ENCODE data around the gene TPPP. TPM values are rescaled to one million over a fixed set of nuclear protein-coding genes. Genes with fewer than 3 reads are reported as not detected.

The TPPP gene
- total and polyA plus RNA-seq, 3 experiments from 2014 or later, result 0.37 to 0.79 (median 0.38) TPM

DNA sequence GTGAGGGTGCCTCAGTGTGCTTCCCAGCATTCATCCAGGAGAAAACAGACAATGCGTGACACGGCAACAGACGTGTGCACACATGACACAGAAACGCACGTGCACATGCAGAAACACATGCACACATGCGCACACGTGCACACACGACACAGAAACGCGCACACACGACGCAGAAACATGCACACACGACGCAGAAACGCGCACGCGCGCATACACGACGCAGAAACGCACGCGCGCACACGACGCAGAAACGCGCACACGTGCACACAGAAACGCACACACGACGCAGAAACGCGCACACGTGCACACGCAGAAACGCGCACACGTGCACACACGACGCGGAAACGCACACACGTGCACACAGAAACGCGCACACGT, 16.5 kb downstream of the TPPP start:
- no peaks in the 10 kb centered on the region for H3K36me3 ChIP-seq (ENCODE audit: insufficient read depth, low read length)
- Mint-ChIP-seq H3K4me3 (no peak overlapping the region), H3K4me1 (peaks cover 11 to 22% (median 11%) of the 10 kb centered on the region in 3 donors), H3K27ac (peak overlapping the region in 3 of 8 donors; percentile 48 to 90 (median 60)), H3K36me3 (no peaks in the 10 kb centered on the region), H3K9me3 (no peaks in the 10 kb centered on the region), H3K27me3 (peaks cover 0 to 7% of the 10 kb centered on the region in 2 donors)
- H3K4me3 ChIP-seq (ENCODE audit: low read length), result no peak overlapping the region
- H3K4me1 ChIP-seq (ENCODE audit: insufficient read depth, low read length), result peaks cover 22% of the 10 kb centered on the region
- POLR2A ChIA-PET, result no interaction called here
- CTCF ChIA-PET, result no interaction called here
- no peaks in the 10 kb centered on the region for H3K27me3 ChIP-seq (ENCODE audit: insufficient read depth, low read length, poor library complexity, severe bottlenecking)
- no peak overlapping the region for H3K27ac ChIP-seq (ENCODE audit: low read depth, low read length)
- no peak for DNase-seq
- H3K9me3 ChIP-seq (ENCODE audit: low read length), result no peaks in the 10 kb centered on the region

DNA sequence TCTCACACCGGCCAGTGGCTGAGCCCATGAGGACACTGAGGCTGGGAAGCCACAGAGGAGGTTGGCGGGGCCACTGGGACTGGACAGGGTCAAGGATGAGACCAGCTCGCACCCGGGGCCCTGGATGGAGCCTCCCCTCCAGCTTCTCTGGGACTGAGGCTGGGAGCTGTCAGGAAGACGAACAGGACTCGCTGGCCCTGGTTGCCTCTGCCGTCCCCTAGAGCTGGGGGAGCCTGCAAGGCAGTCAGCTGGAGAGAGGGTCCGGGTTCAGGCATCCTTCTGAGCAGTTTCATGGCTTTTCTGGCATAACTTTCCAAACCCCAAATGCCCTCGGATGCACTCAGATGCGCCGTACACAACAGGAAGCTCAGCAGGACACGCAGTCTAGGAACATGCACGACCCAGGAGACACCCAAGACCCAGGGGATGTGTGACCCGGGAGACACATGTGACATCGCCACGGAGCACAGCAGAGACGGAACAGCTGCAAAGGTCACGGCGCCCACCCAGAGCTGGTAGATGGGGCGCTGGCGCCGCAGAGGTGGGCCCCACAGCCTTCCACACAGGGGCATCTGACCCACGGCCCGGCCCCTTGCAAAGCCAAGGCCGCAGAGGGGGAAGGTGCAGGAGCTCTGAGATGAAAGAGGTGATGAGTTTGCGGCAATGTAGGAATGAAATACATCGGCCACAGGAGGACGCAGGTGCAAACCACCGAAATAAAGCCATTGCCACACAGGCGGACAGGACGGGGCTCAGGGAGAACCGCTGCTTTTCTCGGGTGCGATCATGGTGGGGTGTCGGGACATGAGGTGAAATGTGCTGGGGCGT, 17.1 kb downstream of the TPPP start:
- H3K27me3 ChIP-seq (ENCODE audit: insufficient read depth, low read length, poor library complexity, severe bottlenecking), result no peaks in the 10 kb centered on the region
- no peak overlapping the region for H3K27ac ChIP-seq (ENCODE audit: low read depth, low read length)
- Mint-ChIP-seq H3K27ac (peak overlapping the region in 3 of 8 donors; percentile 48 to 60 (median 54)), H3K27me3 (peaks cover 0 to 7% of the 10 kb centered on the region in 2 donors), H3K4me3 (peak overlapping the region in 1 of 7 donors; percentile 65), H3K4me1 (peaks cover 11 to 25% (median 11%) of the 10 kb centered on the region in 3 donors), H3K9me3 (no peaks in the 10 kb centered on the region), H3K36me3 (no peaks in the 10 kb centered on the region)
- peak in 1 of 5 donors; percentile 31 for DNase-seq
- POLR2A ChIA-PET, result no interaction called here
- CTCF ChIA-PET, result no interaction called here
- H3K36me3 ChIP-seq (ENCODE audit: insufficient read depth, low read length), result no peaks in the 10 kb centered on the region
- no peak overlapping the region for H3K4me3 ChIP-seq (ENCODE audit: low read length)
- peaks cover 23% of the 10 kb centered on the region for H3K4me1 ChIP-seq (ENCODE audit: insufficient read depth, low read length)
- H3K9me3 ChIP-seq (ENCODE audit: low read length), result no peaks in the 10 kb centered on the region

GRCh38 chr5:675111-675870, 17.9 kb downstream of the TPPP start:
- peak in 1 of 5 donors; percentile 25 for DNase-seq
- Mint-ChIP-seq H3K36me3 (no peaks in the 10 kb centered on the region), H3K4me3 (no peak overlapping the region), H3K27me3 (peaks cover 0 to 7% of the 10 kb centered on the region in 2 donors), H3K9me3 (no peaks in the 10 kb centered on the region), H3K27ac (peak overlapping the region in 1 of 8 donors; percentile 45), H3K4me1 (peaks cover 11 to 25% (median 11%) of the 10 kb centered on the region in 3 donors)
- no peaks in the 10 kb centered on the region for H3K27me3 ChIP-seq (ENCODE audit: insufficient read depth, low read length, poor library complexity, severe bottlenecking)
- peaks cover 23% of the 10 kb centered on the region for H3K4me1 ChIP-seq (ENCODE audit: insufficient read depth, low read length)
- H3K36me3 ChIP-seq (ENCODE audit: insufficient read depth, low read length), result no peaks in the 10 kb centered on the region
- ChIA-PET CTCF (interaction anchor here (6.6 kb wide), 1 partner anchor 229 kb away, joined by 62 read pairs; no protein-coding TSS in a partner anchor), POLR2A (no interaction called here)
- H3K4me3 ChIP-seq (ENCODE audit: low read length), result no peak overlapping the region
- H3K27ac ChIP-seq (ENCODE audit: low read depth, low read length), result no peak overlapping the region
- no peaks in the 10 kb centered on the region for H3K9me3 ChIP-seq (ENCODE audit: low read length)

DNA sequence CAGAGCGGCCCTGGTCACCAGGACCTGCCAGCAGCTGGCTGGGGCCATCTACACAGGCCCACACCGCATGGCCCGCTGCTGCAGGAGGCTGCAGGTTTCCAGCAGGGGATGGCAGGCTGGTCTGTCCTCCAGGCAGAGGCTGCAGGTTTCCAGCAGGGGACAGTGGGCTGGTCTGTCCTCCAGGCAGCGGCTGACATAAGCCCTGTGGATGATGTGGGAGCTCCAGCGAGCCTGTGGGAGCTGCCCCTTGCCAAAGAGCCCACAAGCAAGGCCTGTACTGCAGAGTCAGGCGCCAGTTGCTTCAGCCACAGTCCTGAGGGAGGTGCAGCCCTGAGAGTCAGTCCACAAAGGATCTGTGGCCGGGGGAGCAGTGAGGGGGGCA, 18.5 kb downstream of the TPPP start:
- Mint-ChIP-seq H3K9me3 (no peaks in the 10 kb centered on the region), H3K27me3 (peaks cover 0 to 7% of the 10 kb centered on the region in 2 donors), H3K36me3 (no peaks in the 10 kb centered on the region), H3K4me3 (no peak overlapping the region), H3K27ac (no peak overlapping the region), H3K4me1 (peaks cover 11 to 25% (median 11%) of the 10 kb centered on the region in 3 donors)
- Histone ChIP-seq H3K27ac (ENCODE audit: low read depth, low read length) (no peak overlapping the region), H3K36me3 (ENCODE audit: insufficient read depth, low read length) (no peaks in the 10 kb centered on the region), H3K9me3 (ENCODE audit: low read length) (no peaks in the 10 kb centered on the region), H3K27me3 (ENCODE audit: insufficient read depth, low read length, poor library complexity, severe bottlenecking) (no peaks in the 10 kb centered on the region), H3K4me1 (ENCODE audit: insufficient read depth, low read length) (peaks cover 23% of the 10 kb centered on the region), H3K4me3 (ENCODE audit: low read length) (no peak overlapping the region)
- peak in 1 of 5 donors; percentile 44 for DNase-seq
- POLR2A ChIA-PET, result no interaction called here
- CTCF ChIA-PET, result interaction anchor here (6.6 kb wide), 1 partner anchor 229 kb away, joined by 62 read pairs; no protein-coding TSS in a partner anchor

- Histone ChIP-seq H3K4me1 (ENCODE audit: insufficient read depth, low read length) (peaks cover 23% of the 10 kb centered on the region), H3K4me3 (ENCODE audit: low read length) (no peak overlapping the region), H3K27me3 (ENCODE audit: insufficient read depth, low read length, poor library complexity, severe bottlenecking) (no peaks in the 10 kb centered on the region), H3K9me3 (ENCODE audit: low read length) (no peaks in the 10 kb centered on the region), H3K36me3 (ENCODE audit: insufficient read depth, low read length) (no peaks in the 10 kb centered on the region), H3K27ac (ENCODE audit: low read depth, low read length) (no peak overlapping the region)
- ChIA-PET POLR2A (no interaction called here), CTCF (interaction anchor here (6.6 kb wide), 1 partner anchor 230 kb away, joined by 62 read pairs; no protein-coding TSS in a partner anchor)
- H3K27me3 Mint-ChIP-seq, result peaks cover 0 to 7% of the 10 kb centered on the region in 2 donors
- DNase-seq, result peak in 1 of 5 donors; percentile 45
- H3K36me3 Mint-ChIP-seq, result no peaks in the 10 kb centered on the region
- peak overlapping the region in 4 of 8 donors; percentile 14 to 85 (median 54) for H3K27ac Mint-ChIP-seq
- no peaks in the 10 kb centered on the region for H3K9me3 Mint-ChIP-seq
- no peak overlapping the region for H3K4me3 Mint-ChIP-seq
- peaks cover 11 to 25% (median 11%) of the 10 kb centered on the region in 3 donors for H3K4me1 Mint-ChIP-seq
Measured at GRCh38 chr5:673831-674629, 19.1 kb downstream of the TPPP start.

- POLR2A ChIA-PET, result interaction anchor here (1.1 kb wide), 1 partner anchor 20 kb away, joined by 3 read pairs; the partner anchor contains the start of gene TPPP
Measured at GRCh38 chr5:673161-673830, 19.9 kb downstream of the TPPP start.

More at GRCh38 chr5:673161-673830, 19.9 kb downstream of the TPPP start:
- Histone ChIP-seq H3K4me3 (ENCODE audit: low read length) (no peak overlapping the region), H3K27ac (ENCODE audit: low read depth, low read length) (peak overlapping the region; percentile 54), H3K27me3 (ENCODE audit: insufficient read depth, low read length, poor library complexity, severe bottlenecking) (no peaks in the 10 kb centered on the region), H3K9me3 (ENCODE audit: low read length) (no peaks in the 10 kb centered on the region), H3K4me1 (ENCODE audit: insufficient read depth, low read length) (peaks cover 23% of the 10 kb centered on the region), H3K36me3 (ENCODE audit: insufficient read depth, low read length) (no peaks in the 10 kb centered on the region)
- peak overlapping the region; percentile 69 to 90 (median 77) for H3K4me3 Mint-ChIP-seq
- peaks cover 11 to 25% (median 11%) of the 10 kb centered on the region in 3 donors for H3K4me1 Mint-ChIP-seq
- H3K9me3 Mint-ChIP-seq, result no peaks in the 10 kb centered on the region
- CTCF ChIA-PET, result interaction anchor here (6.6 kb wide), 1 partner anchor 231 kb away, joined by 62 read pairs; no protein-coding TSS in a partner anchor
- peak overlapping the region; percentile 50 to 99 (median 95) for H3K27ac Mint-ChIP-seq
- peak in 1 of 5 donors; percentile 46 for DNase-seq
- H3K36me3 Mint-ChIP-seq, result no peaks in the 10 kb centered on the region
- H3K27me3 Mint-ChIP-seq, result peaks cover 0 to 7% of the 10 kb centered on the region in 2 donors

Measured in CD8-positive, alpha-beta memory T cell (primary cell).